Measurements from ENCODE around the gene NDUFB8.

The NDUFB8 gene

GRCh38 chr10:100477970-100478369 is 51.7 kb downstream of the NDUFB8 start:
- no peak for TF ChIP-seq CTCF (conservative IDR thresholded peaks at IDR 0.05; ENCODE audit: low read depth)
- ChIA-PET CTCF (interaction anchor here (0.6 to 6.2 kb wide), 2 partner anchors 31 to 144 kb away, joined by 4 to 38 read pairs; no protein-coding TSS in a partner anchor), POLR2A (ENCODE audit: low non-redundant PET) (no interaction called here)
- no peak for DNase-seq (ENCODE audit: low spot score)
- H3K27ac ChIP-seq, result no peak overlapping the region

Data from RWPE1 (cell line).